AG04450 (cell line): ENCODE measurements around the gene SERPINA12. TPM values are rescaled to one million over a fixed set of nuclear protein-coding genes. Genes with fewer than 3 reads are reported as not detected.

Source experiments
- CTCF ChIA-PET: fragments of 300-600, 350-600 bp; formaldehyde crosslinking; extraction: SDS; loops from one replicate; lab custom pipeline; 2022; ENCODE audit warnings: antibody characterized with exemption, inconsistent platforms; lab: Charles Lee
- POLR2A ChIA-PET: fragments of 350-600 bp; formaldehyde crosslinking; extraction: SDS; loops from one replicate; lab custom pipeline; 2021; ENCODE audit warnings: antibody characterized with exemption, inconsistent platforms; lab: Yijun Ruan, JAX
- DNase-seq: peaks from one replicate; pipeline ENCODE4 v3.0.0-alpha.2; 2011; ENCODE audit warnings: low read depth, low spot score
- H3K27ac ChIP-seq: one replicate; pipeline ENCODE4 v1.5.1; 2012; ENCODE audit warnings: low read depth, low read length, control low read depth
- H3K27me3 ChIP-seq: one replicate; pipeline ENCODE4 v1.6.0; 2012; ENCODE audit warnings: low read length; ENCODE audit not compliant: control insufficient read depth, insufficient read depth
- H3K4me3 ChIP-seq: 2 replicates; pipeline ENCODE4 v1.5.1; 2011; ENCODE audit warnings: mild to moderate bottlenecking, low read depth, low read length, control low read depth
- H3K9me3 ChIP-seq: 2 replicates; pipeline ENCODE4 v1.5.1; 2012; ENCODE audit warnings: low read length; ENCODE audit not compliant: control insufficient read depth, insufficient read depth
- CTCF ChIP-seq: IDR thresholded peaks from 2 replicates; pipeline ENCODE4 v1.5.1; 2011; ENCODE audit warnings: low read depth, low read length, control low read depth, inconsistent platforms
- polyA plus RNA-seq: library from polyadenylated mRNA; depleted of rRNA; stranded (reverse); fragments of >200 nt; gene quantifications from 2 replicates; pipeline ENCODE4 v1.2.3, GENCODE V29; 2011

The SERPINA12 gene
- polyA plus RNA-seq, 1 experiment, result not detected

- no peak for DNase-seq
- POLR2A ChIA-PET, result no interaction called here
- H3K27me3 ChIP-seq, result no peaks in the 10 kb centered on the region
- TF ChIP-seq CTCF, result no peak
- CTCF ChIA-PET, result interaction anchor here (0.6 to 5.9 kb wide), 3 partner anchors 13 to 73 kb away, joined by 3 to 46 read pairs (median 10); no protein-coding TSS in a partner anchor
- peaks cover 2% of the 10 kb centered on the region for H3K9me3 ChIP-seq
- no peak overlapping the region for H3K27ac ChIP-seq
- no peak overlapping the region for H3K4me3 ChIP-seq
Measured at GRCh38 chr14:94473666-94474410, 35.4 kb downstream of the SERPINA12 start.

GRCh38 chr14:94472842-94473241 lies 36.4 kb downstream of the SERPINA12 start:
- TF ChIP-seq CTCF, result no peak
- DNase-seq, result no peak
- ChIA-PET CTCF (interaction anchor here (5.9 kb wide), 1 partner anchor 14 kb away, joined by 46 read pairs; no protein-coding TSS in a partner anchor), POLR2A (no interaction called here)
- Histone ChIP-seq H3K9me3 (no peaks in the 10 kb centered on the region; the same call in 1 of the 2 replicates), H3K27me3 (no peaks in the 10 kb centered on the region), H3K27ac (no peak overlapping the region), H3K4me3 (no peak overlapping the region)

- H3K27me3 ChIP-seq, result no peaks in the 10 kb centered on the region
- H3K9me3 ChIP-seq, result no peaks in the 10 kb centered on the region; the same call in 1 of the 2 replicates
- ChIA-PET CTCF (no interaction called here), POLR2A (no interaction called here)
- no peak for TF ChIP-seq CTCF
- DNase-seq, result no peak
- no peak overlapping the region for H3K27ac ChIP-seq
- H3K4me3 ChIP-seq, result no peak overlapping the region
Measured at GRCh38 chr14:94471045-94471444, 38.2 kb downstream of the SERPINA12 start.

- ChIA-PET CTCF (no interaction called here), POLR2A (no interaction called here)
- DNase-seq, result no peak
- Histone ChIP-seq H3K4me3 (no peak overlapping the region), H3K27ac (no peak overlapping the region), H3K27me3 (no peaks in the 10 kb centered on the region), H3K9me3 (no peaks in the 10 kb centered on the region; the same call in 1 of the 2 replicates)
- no peak for TF ChIP-seq CTCF
Measured at GRCh38 chr14:94470311-94470710, 39.0 kb downstream of the SERPINA12 start.

- DNase-seq, result no peak
- TF ChIP-seq CTCF, result no peak
- Histone ChIP-seq H3K9me3 (no peaks in the 10 kb centered on the region; the same call in 1 of the 2 replicates), H3K27me3 (no peaks in the 10 kb centered on the region), H3K27ac (no peak overlapping the region), H3K4me3 (no peak overlapping the region)
- POLR2A ChIA-PET, result no interaction called here
- CTCF ChIA-PET, result interaction anchor here (1.6 kb wide), 1 partner anchor 80 kb away, joined by 4 read pairs; no protein-coding TSS in a partner anchor
Measured at GRCh38 chr14:94469261-94469660, 40.0 kb downstream of the SERPINA12 start.
